ENCODE measurements around the gene ECEL1.
"Not testable (repeated sequence)": the region's sequence is repeated elsewhere in the genome, so short reads cannot be mapped to it uniquely, and the experiment has no call there.

ECEL1 gene

DNA sequence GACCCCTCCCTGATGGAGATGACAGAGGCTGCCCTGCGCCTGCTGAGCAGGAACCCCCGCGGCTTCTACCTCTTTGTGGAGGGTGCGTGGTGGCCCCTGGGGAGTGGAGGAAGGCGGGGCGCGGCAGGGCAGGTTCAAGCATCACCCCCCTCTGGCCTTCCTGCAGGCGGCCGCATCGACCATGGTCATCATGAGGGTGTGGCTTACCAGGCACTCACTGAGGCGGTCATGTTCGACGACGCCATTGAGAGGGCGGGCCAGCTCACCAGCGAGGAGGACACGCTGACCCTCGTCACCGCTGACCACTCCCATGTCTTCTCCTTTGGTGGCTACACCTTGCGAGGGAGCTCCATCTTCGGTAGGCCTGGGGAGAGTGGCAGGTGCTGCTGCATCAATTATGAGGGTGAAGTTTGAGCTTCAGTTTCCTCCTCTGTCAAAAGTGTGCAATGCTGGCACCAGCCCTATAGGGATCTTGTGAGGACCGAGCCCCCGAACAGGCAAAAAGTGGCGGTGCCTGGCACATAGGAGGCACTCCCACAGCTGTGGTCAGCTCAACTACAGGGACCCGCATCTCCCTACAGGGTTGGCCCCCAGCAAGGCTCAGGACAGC is 29.5 kb downstream of the ECEL1 start:
- no peak for DNase-seq

GRCh38 chr2:232457121-232458011 is 30.3 kb downstream of the ECEL1 start:
- no peak for DNase-seq

DNA sequence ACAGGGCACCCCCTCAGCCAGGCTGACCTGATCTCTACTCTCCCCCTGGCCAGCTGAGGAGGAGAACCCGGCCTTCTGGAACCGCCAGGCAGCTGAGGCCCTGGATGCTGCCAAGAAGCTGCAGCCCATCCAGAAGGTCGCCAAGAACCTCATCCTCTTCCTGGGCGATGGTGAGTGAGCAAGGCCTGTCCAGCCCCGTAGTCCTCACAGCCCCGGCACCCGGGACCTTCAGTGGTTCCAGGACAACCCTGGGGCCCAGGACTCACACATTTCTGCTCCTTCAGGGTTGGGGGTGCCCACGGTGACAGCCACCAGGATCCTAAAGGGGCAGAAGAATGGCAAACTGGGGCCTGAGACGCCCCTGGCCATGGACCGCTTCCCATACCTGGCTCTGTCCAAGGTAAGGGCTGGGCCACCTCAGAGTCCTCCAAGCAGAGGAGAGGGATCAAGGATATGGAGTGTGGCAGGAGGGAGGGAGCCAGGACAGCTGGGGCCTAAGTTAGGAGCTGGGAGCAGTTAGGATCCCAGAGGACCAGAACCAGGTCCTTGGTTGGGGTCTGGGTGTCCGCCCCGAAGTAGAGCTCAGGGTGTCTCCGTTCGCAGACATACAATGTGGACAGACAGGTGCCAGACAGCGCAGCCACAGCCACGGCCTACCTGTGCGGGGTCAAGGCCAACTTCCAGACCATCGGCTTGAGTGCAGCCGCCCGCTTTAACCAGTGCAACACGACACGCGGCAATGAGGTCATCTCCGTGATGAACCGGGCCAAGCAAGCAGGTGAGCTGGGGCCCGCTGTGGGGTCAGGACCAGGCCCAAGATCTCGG is 31.1 kb downstream of the ECEL1 start:
- DNase-seq = no peak

DNA sequence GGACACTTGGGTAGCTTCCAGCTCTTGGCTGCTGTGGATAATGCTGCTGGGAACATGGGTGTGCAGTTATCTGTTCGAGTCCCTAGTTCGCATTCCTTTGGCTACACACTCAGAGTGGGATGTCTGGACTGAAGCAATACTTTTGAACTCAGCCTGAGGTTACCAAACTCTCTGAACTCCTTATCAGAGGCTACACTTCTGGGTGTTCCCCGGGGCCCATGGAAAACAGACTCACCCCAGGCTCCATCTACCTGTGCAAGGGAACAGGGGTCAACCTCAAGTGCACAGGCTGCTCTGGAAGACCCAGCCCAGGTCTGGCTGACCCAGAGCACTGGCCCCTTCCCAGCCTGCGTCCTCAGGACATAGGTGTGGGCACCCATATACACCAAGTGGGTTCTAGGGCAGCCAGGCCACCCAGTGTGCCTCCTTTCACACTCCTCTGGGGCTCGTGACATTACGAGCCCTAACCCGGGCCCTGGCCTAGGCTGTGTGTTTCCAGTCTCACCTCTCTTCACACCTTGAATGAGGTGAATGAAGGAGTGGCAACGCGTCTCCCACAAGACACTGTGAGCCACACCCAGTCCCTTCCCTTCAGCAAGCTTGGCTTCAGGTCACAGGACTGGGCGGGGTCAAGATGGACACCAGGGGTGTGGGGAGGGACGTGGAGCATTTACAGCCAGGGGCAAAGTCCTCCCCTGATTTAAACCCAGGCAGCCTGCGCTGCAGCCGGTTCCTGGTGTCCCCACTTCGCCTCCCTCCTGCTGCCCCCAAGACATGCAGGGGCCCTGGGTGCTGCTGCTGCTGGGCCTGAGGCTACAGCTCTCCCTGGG is 32.0 kb downstream of the ECEL1 start, which contains the start of gene ALPI:
TSS of gene ALPI (plus strand) at position 728 of the 830 bp plus-strand sequence. CDS start at position 775, 47 bp downstream.
- DNase-seq = no peak

- DNase-seq = no peak
Observed at GRCh38 chr2:232454630-232455029, 33.0 kb downstream of the ECEL1 start.

GRCh38 chr2:232451645-232452044 is 36.0 kb downstream of the ECEL1 start:
- DNase-seq = not testable (repeated sequence)

- DNase-seq = no peak
Observed at GRCh38 chr2:232449964-232450363, 37.7 kb downstream of the ECEL1 start.

GRCh38 chr2:232448304-232448690 is 39.3 kb downstream of the ECEL1 start:
- DNase-seq = no peak

DNA sequence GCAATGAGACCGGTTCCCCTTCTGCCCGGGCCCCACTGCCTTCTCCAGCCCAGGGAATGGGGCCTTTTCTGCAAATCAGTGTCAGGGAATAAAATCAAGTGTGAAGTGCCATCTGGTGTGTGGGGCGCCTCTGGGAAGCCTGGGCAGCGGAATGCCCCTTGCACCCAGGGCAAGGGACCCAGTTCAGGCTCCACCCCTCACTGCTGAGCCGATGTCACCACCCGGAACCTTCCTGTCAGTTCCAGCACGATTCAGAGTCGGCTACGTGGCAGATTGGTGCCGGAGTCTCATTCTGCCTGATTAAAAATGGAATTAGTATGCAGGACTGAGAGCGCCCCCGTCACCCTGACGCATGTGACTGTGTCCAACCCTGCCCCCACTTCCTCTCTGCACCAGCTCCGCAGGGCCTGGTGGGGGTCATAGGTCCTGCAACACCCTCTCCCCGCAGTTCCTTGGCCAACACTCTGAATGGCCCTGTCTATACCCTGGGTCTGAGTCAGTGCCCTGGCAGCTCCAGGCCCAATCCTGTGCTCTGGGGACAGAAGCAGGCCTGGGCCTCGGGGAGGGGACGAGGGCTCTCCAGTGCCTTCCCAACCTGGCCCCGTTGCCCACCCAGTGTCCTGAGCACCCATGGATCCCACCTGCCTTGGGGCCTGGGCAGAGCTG is 39.9 kb downstream of the ECEL1 start:
- no peak for DNase-seq

- DNase-seq = no peak
Observed at GRCh38 chr2:232447091-232447620, 40.5 kb downstream of the ECEL1 start.

DNA sequence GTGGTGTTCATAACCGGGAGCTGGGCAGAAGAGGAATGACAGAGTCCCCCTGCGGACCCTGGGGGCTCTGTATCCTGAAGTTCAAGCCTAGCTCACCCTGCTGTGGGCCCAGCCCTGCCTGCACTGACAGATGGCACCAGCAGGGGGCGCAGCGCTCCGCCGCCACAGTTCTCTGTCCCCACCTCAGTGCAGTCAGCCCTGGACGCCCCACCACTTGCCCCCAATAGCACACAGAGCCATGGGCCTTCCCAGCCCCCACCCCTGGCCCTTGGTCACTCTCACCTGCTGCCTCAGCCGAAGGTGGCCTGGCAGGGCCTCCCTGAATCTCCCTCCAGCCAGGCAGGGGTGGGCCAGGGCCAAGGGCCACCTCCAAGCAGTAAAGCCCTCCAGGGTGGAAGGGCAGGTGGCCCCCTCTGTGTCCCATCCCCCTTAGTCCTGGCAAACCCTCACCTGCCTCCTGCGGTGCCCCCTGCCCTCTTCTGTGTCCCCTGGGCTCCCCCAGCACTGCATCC is 41.3 kb downstream of the ECEL1 start:
- not testable (repeated sequence) for DNase-seq

DNA sequence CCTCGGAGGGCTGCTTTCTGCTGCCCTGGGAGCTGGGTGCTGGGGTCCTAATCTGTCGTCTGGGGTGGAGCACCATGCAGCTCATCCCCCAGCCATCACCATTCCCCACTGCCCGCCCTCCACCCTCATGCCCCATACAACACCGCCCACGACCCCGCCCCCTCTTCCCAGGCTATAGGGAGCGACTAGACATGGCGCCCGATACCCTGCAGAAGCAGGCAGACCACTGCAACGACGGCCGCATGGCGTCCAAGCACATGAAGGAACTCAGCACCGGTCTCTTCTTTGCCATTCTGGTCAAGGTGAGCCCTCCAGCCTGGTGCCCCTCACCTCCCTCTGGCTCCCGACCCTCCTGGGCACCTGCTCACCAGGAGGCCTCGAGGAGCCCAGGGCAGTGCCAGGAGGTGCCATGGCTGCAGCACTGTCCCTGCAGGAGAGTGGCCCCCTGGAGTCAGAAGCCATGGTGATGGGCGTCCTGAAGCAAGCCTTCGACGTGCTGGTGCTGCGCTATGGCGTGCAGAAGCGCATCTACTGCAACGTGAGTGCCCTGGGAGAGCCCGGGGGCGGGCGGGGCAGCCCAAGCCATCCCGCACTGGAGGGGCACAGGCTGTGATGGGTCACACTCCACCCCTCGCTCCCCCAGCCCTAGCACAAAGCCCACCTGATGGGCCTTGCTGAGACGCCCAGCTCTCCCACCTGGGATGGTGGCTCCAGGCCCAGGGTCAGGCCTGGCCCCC is 42.3 kb downstream of the ECEL1 start:
- not testable (repeated sequence) for DNase-seq

GRCh38 chr2:232444409-232445148 is 43.1 kb downstream of the ECEL1 start:
- DNase-seq = no peak

- DNase-seq = not testable (repeated sequence)
Observed at GRCh38 chr2:232443669-232444408, 43.8 kb downstream of the ECEL1 start.

DNA sequence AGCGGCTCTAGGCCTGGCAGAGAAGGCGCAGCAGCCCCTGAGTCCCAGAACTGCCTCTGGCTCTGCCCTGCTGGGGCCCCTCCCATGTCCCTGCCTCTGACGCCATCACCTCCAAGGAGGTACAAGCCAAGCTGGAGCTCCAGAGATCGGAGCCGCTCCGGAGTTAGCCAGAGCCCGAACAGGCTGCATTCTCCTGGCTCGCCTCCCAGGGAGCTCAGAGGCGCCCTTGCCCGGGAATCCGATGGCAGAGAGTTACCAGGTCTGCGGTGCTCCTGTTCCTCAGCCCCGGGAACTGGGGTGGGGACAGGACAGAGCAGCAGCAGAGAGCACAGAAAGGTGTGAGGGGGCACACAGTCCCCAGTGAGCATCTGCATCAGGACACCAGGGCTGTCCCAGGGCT is 44.6 kb downstream of the ECEL1 start:
- DNase-seq = not testable (repeated sequence)

GRCh38 chr2:232442431-232442830 is 45.2 kb downstream of the ECEL1 start:
- DNase-seq = not testable (repeated sequence)

DNA sequence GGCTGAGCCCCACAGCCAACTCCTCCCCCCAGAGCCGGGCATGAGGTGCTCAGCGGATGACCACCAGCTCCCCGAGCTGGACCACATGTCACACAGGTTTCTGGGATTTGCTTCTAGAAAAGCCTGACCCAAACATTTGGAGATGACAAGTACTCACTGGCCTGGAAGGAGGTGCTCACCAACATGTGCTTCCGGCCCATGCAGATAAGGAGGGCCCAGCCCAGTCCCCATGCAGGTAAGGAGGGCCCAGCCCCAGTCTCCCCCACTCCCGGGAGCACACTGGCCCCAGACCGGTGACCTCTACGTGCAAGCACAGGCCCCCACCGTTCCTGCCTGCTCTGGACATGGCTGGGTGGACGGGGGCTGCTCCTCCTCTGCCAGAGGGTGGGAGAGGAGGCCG is 45.7 kb downstream of the ECEL1 start:
- not testable (repeated sequence) for DNase-seq

- DNase-seq = no peak
Observed at GRCh38 chr2:232441147-232441651, 46.4 kb downstream of the ECEL1 start.
